Smooth muscle cell (in vitro differentiated cells): ENCODE results near the gene NPC2. TPM values are rescaled to one million over a fixed set of nuclear protein-coding genes. Genes with fewer than 3 reads are reported as not detected.

Experiments
- DNase-seq: peaks from one replicate; lab custom pipeline; 2025; ENCODE audit not compliant: unreplicated experiment; lab: John Stamatoyannopoulos, UW
- H2AFZ ChIP-seq: fragments of 200-600 bp; sonication (generic); 2 replicates; pipeline ENCODE4 v1.6.0; 2016; ENCODE audit warnings: antibody characterized with exemption, low read depth, mild to moderate bottlenecking
- H3F3A ChIP-seq: fragments of 200-600 bp; sonication (generic); 2 replicates; pipeline ENCODE4 v1.6.0; 2017; ENCODE audit warnings: antibody characterized with exemption, low read depth
- H3K27ac ChIP-seq: fragments of 200-600 bp; sonication (generic); 2 replicates; pipeline ENCODE4 v1.5.1; 2016; ENCODE audit warnings: low read depth, mild to moderate bottlenecking
- H3K27me3 ChIP-seq: fragments of 200-600 bp; sonication (generic); 2 replicates; pipeline ENCODE4 v1.6.1; 2016; ENCODE audit warnings: low read depth, mild to moderate bottlenecking
- H3K36me3 ChIP-seq: fragments of 200-600 bp; sonication (generic); 2 replicates; pipeline ENCODE4 v1.5.1; 2016; ENCODE audit warnings: low read depth
- H3K4me1 ChIP-seq: fragments of 200-600 bp; sonication (generic); 2 replicates; pipeline ENCODE4 v1.5.1; 2016; ENCODE audit warnings: low read depth
- H3K4me2 ChIP-seq: fragments of 200-600 bp; sonication (generic); 2 replicates; pipeline ENCODE4 v1.6.0; 2016; ENCODE audit warnings: mild to moderate bottlenecking
- H3K4me3 ChIP-seq: fragments of 200-600 bp; sonication (generic); 2 replicates; pipeline ENCODE4 v1.5.1; 2016; ENCODE audit warnings: mild to moderate bottlenecking
- H3K79me2 ChIP-seq: fragments of 200-600 bp; sonication (generic); 2 replicates; pipeline ENCODE4 v1.6.0; 2016; ENCODE audit warnings: low read depth, mild to moderate bottlenecking
- H3K9ac ChIP-seq: fragments of 200-600 bp; sonication (generic); 2 replicates; pipeline ENCODE4 v1.6.0; 2016; ENCODE audit warnings: low read depth
- H3K9me3 ChIP-seq: fragments of 200-600 bp; sonication (generic); replicated peaks from 2 replicates; pipeline ENCODE4 v1.5.1; 2016; ENCODE audit warnings: low read depth
- H4K20me1 ChIP-seq: fragments of 200-600 bp; sonication (generic); 2 replicates; pipeline ENCODE4 v1.6.0; 2016; ENCODE audit warnings: low read depth
- WGBS: methylation state at CpG from one replicate; pipeline ENCODE4 v1.1.7; 2016; ENCODE audit warnings: low lambda C conversion rate; 5-methylcytosine and 5-hydroxymethylcytosine counted together
- polyA plus RNA-seq: library from polyadenylated mRNA; unstranded; fragments of >200 nt; fragmentation: Nextera tagmentation; extraction: Ambion mirVana; gene quantifications from 2 replicates; pipeline ENCODE4 v1.2.1, GENCODE V29; 2016
- total RNA-seq: library from RNA; depleted of rRNA; stranded (reverse); fragments of >200 nt; gene quantifications from 2 replicates; pipeline ENCODE4 v1.2.3, GENCODE V29; 2014
- TF ChIP-seq, protein P1 (sequence below): fragments of 200-600 bp; sonication (generic); IDR thresholded peaks from 2 replicates; pipeline ENCODE4 v1.5.1; 2017; ENCODE audit warnings: borderline replicate concordance, mild to moderate bottlenecking, antibody characterized with exemption; ENCODE audit not compliant: insufficient read depth, poor library complexity, severe bottlenecking

NPC2 gene
- total and polyA plus RNA-seq, 2 experiments from 2014 or later, result 137 to 496 TPM

DNA sequence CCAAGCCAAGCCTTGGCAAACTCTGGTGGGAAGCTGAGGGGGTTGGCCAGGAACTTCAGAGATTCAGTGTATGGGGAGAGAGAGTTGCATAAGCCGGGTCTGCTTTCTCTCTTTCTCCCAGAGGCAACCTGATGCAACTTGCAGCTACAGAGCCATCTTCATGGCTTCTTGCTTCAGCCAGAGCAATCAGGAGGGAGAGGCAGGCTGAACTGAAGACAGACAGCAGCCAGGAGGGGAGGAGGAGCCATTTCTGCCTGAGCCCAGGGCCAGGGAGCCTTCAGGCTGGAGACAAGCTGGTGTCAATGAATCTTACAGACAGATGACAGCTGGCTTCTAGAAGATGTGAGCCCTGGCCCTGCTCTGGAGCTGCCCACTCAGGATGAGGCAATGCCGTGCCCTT, 18.7 kb downstream of the NPC2 start:
- Histone ChIP-seq H3K4me3 (no peak overlapping the region), H3K36me3 (no peaks in the 10 kb centered on the region), H3K9me3 (no peaks in the 10 kb centered on the region), H3F3A (no peaks in the 10 kb centered on the region), H3K79me2 (no peaks in the 10 kb centered on the region), H3K4me1 (no peaks in the 10 kb centered on the region), H3K27ac (no peak overlapping the region), H3K4me2 (no peak overlapping the region), H3K9ac (no peak overlapping the region), H3K27me3 (no peaks in the 10 kb centered on the region), H4K20me1 (no peaks in the 10 kb centered on the region), H2AFZ (no peak overlapping the region)
- WGBS, result 71% methylated on average over 2 of the region's 2 CpGs
- TF ChIP-seq, protein P1, sequence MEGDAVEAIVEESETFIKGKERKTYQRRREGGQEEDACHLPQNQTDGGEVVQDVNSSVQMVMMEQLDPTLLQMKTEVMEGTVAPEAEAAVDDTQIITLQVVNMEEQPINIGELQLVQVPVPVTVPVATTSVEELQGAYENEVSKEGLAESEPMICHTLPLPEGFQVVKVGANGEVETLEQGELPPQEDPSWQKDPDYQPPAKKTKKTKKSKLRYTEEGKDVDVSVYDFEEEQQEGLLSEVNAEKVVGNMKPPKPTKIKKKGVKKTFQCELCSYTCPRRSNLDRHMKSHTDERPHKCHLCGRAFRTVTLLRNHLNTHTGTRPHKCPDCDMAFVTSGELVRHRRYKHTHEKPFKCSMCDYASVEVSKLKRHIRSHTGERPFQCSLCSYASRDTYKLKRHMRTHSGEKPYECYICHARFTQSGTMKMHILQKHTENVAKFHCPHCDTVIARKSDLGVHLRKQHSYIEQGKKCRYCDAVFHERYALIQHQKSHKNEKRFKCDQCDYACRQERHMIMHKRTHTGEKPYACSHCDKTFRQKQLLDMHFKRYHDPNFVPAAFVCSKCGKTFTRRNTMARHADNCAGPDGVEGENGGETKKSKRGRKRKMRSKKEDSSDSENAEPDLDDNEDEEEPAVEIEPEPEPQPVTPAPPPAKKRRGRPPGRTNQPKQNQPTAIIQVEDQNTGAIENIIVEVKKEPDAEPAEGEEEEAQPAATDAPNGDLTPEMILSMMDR, result no peak
- no peak for DNase-seq

DNA sequence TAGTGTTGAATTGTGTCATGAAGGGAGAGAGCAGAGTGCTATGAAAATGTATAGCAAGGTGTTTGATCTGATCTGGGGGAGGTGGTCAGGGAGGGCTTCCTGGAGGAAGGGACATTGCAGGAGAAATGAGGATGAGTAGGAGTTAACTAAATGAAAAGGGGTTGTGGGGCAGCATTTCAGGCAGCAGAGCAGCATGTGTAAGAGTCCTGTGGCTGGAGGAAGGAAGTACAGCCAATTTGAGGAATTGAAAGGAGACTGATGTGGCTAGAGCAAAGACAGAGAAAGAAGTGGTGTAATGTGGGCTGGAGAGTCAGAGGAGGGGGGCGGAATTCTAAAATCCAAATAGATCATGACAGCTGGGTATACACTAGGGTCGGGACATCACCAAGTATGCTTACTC, 20.5 kb downstream of the NPC2 start:
- Histone ChIP-seq H3F3A (no peaks in the 10 kb centered on the region), H4K20me1 (no peaks in the 10 kb centered on the region), H3K27me3 (peaks cover 8% of the 10 kb centered on the region), H3K4me3 (no peak overlapping the region), H3K36me3 (no peaks in the 10 kb centered on the region), H3K9ac (no peak overlapping the region), H2AFZ (no peak overlapping the region), H3K27ac (no peak overlapping the region), H3K79me2 (no peaks in the 10 kb centered on the region), H3K9me3 (no peaks in the 10 kb centered on the region), H3K4me1 (no peaks in the 10 kb centered on the region), H3K4me2 (no peak overlapping the region)
- 100% methylated on average over 2 of the region's 2 CpGs for WGBS
- no peak for DNase-seq
- TF ChIP-seq, protein P1, result no peak

DNA sequence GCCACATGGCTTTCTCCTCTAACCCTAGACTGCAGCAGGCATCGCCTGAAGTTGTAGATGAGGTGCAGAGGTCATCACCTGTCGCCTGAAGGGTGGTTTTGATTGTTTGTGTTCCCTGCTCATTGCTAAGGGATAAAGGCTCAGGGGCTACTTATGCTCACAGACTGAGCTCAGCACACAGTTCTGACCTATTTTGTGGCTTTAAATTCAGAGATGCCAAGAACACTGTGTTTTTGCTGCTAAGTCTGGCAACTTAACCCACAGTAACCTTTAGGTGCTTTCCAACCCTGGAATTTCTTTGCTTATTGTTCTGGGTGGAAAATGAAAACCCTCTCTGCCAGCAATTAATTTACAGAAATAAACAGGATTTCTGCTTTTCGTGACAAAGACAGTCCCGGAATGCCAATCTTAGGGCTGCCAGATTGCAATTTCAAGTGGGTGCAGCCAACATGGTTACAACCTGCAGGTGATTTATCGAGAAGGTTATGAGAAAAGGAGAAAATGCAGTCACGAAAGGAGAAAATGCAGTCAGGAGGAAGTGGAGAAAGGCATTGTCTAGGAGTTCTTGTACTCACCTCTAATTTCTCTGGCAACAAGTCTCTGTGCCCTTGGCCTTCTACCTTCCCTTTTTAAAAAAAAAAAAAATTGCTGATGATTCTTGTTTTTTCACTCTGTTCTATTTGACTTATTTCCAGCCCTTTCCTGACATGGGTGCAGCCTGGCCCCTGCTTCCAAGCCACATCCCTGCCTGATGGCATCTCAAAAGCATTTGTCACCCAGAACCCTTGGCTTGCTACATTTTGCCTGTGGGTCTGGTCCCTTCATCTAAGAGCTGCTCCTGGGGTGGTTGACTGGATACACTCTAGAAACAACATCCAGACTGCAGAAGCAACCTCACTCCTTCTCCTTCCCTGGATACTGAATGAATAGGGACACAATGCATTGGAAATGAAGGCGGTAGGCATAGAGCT, 23.3 kb downstream of the NPC2 start:
- no peak overlapping the region for H3K4me3 ChIP-seq
- H2AFZ ChIP-seq, result no peak overlapping the region
- H3K4me2 ChIP-seq, result no peak overlapping the region
- H3F3A ChIP-seq, result no peaks in the 10 kb centered on the region
- no peaks in the 10 kb centered on the region for H3K9me3 ChIP-seq
- no peaks in the 10 kb centered on the region for H4K20me1 ChIP-seq
- peaks cover 20% of the 10 kb centered on the region for H3K27me3 ChIP-seq
- no peak for DNase-seq
- 96% methylated on average over 7 of the region's 7 CpGs for WGBS
- H3K4me1 ChIP-seq, result no peaks in the 10 kb centered on the region
- no peaks in the 10 kb centered on the region for H3K79me2 ChIP-seq
- no peaks in the 10 kb centered on the region for H3K36me3 ChIP-seq
- no peak overlapping the region for H3K9ac ChIP-seq
- TF ChIP-seq, protein P1, result no peak
- H3K27ac ChIP-seq, result no peak overlapping the region
